Adrenal gland (tissue), 5 donors: ENCODE data around the gene CCDC149.

Experiments
- POLR2A ChIP-seq, 2 donors: fragments of 450-650 bp; IDR thresholded peaks; one replicate each; pipeline ENCODE4 v1.6.1; 2017; ENCODE audit warnings: antibody characterized with exemption in 2 of 2, mild to moderate bottlenecking in 2 of 2, moderate library complexity in 1 of 2
- TF ChIP-seq, protein P1 (sequence below), 6 experiments: fragments of 450-650 bp in 4 of 6; fragments of 200-600 bp in 2 of 6; sonication (generic) in 1 of 6; IDR thresholded peaks; 1 replicate in 5 of 6; 2 replicates in 1 of 6; pipeline versions ENCODE4 v1.5.1 to v1.8.0; 2016 to 2021; ENCODE audit warnings: antibody characterized with exemption in 6 of 6, mild to moderate bottlenecking in 2 of 6, moderate library complexity in 1 of 6
- donor health status: DM: no; HTN: no; CAD: no.

GRCh38 chr4:24802648-24803047, 110.2 kb downstream of the CCDC149 start:
- TF ChIP-seq, protein P1, sequence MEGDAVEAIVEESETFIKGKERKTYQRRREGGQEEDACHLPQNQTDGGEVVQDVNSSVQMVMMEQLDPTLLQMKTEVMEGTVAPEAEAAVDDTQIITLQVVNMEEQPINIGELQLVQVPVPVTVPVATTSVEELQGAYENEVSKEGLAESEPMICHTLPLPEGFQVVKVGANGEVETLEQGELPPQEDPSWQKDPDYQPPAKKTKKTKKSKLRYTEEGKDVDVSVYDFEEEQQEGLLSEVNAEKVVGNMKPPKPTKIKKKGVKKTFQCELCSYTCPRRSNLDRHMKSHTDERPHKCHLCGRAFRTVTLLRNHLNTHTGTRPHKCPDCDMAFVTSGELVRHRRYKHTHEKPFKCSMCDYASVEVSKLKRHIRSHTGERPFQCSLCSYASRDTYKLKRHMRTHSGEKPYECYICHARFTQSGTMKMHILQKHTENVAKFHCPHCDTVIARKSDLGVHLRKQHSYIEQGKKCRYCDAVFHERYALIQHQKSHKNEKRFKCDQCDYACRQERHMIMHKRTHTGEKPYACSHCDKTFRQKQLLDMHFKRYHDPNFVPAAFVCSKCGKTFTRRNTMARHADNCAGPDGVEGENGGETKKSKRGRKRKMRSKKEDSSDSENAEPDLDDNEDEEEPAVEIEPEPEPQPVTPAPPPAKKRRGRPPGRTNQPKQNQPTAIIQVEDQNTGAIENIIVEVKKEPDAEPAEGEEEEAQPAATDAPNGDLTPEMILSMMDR (IDR thresholded peaks at IDR 0.05) = no peak
- no peak for TF ChIP-seq POLR2A (IDR thresholded peaks at IDR 0.05)
